Cardiac atrium fibroblast (primary cell): Measurements from ENCODE around the gene RAET1G. TPM values are rescaled to one million over a fixed set of nuclear protein-coding genes. Genes with fewer than 3 reads are reported as not detected.

Experiments used
- total RNA-seq: library from RNA; depleted of rRNA; stranded (reverse); fragments of >200 nt; gene quantifications from 2 replicates; pipeline ENCODE4 v1.2.3, GENCODE V29; 2015

Gene RAET1G, protein sequence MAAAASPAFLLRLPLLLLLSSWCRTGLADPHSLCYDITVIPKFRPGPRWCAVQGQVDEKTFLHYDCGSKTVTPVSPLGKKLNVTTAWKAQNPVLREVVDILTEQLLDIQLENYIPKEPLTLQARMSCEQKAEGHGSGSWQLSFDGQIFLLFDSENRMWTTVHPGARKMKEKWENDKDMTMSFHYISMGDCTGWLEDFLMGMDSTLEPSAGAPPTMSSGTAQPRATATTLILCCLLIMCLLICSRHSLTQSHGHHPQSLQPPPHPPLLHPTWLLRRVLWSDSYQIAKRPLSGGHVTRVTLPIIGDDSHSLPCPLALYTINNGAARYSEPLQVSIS
- 0.97 TPM in 1 of 2 replicates, not detected in the other for total RNA-seq

DNA sequence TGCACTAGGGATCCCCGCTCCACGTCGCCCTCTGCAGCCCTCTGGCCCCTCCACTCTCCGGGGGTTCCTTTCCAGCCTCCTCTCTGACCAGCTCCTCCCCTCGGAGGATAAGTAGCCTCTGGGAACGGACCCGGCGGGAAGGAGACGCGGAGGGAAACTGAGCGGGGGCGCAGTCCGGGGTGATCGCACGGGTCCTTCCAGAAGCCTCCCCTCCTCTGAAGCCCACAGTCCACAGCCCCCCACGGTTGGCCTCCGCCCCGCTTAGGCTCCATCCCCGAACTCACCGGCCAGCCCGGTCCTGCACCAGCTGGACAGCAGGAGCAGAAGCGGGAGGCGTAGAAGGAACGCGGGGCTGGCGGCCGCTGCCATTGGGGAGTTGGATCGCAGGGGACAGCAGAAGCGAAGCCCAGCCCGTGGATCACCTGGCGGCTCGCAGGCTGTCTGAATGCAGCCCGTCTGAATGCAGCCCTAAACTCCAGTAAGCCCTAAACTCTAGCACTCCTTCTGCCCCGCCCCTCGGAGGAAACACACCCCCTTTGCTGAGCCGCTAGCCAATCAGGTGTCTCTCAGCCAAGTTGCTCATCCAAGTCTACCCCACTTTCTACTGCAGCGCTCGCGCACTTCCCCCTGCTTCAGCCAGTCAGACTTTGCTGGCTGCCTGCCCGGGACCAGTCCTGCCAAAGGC lies at the start of gene RAET1G:
TSS of gene RAET1G (minus strand) at position 480 of the 685 bp plus-strand sequence. CDS start at position 369, 111 bp downstream.

DNA sequence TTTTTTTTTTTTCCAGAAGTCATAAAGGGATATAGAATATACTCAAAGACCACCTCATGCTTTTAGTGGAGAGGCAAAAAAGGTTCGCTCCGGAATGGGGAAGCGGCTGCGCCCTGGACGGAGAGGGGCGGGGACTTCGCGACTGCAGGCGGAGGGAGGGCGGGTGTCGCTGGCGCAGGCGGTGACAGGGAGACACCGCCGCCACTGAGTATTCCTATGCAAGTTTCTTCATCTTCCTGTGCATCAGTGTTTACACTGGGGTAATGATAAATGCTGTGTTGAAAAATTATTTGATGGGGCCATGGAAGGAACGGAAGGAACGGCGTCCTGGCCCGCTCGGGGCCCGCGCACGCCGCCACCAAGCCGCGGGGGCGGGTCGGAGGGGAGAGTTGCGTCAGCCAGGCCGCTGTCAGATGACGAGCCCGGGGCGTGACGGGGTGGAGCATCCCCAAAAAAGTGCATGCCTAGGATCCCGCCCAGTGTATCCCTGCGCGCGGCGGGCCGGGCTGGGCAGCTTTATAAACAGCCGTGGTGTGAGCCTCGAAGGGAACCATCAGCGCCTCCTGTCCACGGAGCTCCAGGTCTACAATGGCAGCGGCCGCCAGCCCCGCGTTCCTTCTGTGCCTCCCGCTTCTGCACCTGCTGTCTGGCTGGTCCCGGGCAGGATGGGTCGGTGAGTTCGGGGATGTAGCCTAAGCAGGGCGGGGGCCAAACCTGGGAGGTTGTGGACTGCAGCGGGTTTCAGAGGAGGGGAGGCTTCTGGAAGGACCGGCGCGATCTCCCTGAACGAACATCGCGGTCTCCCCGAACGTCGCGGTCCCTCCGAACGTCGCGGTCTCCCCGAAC lies 40.8 kb upstream of the RAET1G start, which contains the start of gene ULBP1:
TSS of gene ULBP1 (plus strand) at position 482 of the 846 bp plus-strand sequence. CDS start at position 589, 107 bp downstream.

DNA sequence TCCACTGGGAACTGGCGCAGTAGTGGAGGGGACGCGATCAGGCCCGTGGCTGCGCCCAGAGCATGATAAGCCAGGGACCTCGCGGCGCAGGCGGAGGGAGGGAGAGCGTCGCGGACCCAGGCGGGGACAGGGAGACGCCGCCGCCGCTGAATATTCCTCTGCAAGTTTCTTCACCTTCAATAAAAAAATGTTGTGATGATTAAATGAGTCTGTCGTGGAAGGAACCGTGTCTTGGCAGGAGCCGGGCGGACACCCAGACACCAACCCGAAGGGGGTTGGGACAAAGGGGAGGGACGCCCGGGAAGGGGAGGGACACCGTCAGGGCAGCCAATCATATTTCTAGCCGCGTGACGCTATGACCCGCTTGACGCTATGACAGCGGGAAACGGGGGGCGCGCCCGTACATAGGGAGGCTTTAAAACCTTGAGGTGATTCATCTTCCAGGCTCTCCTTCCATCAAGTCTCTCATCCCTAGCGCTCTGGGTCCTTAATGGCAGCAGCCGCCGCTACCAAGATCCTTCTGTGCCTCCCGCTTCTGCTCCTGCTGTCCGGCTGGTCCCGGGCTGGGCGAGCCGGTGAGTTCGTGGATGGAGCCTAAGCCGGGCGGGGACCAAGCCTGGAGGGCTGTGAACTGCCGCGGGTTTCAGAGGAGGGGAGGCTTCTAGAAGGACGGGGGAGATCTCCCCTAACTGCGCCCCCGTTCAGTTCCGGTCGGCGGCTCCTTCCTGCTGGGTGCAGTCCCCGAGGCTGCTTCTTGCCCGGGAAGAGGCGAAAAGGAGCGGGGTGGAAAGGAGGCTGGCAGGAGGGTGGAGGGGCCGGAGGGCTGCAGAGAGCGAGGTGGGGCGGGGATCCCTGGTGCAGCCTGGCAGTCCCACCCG lies 18.9 kb upstream of the RAET1G start, which contains the start of gene ULBP2:
TSS of gene ULBP2 (plus strand) at position 432 of the 878 bp plus-strand sequence. CDS start at position 491, 59 bp downstream.

DNA sequence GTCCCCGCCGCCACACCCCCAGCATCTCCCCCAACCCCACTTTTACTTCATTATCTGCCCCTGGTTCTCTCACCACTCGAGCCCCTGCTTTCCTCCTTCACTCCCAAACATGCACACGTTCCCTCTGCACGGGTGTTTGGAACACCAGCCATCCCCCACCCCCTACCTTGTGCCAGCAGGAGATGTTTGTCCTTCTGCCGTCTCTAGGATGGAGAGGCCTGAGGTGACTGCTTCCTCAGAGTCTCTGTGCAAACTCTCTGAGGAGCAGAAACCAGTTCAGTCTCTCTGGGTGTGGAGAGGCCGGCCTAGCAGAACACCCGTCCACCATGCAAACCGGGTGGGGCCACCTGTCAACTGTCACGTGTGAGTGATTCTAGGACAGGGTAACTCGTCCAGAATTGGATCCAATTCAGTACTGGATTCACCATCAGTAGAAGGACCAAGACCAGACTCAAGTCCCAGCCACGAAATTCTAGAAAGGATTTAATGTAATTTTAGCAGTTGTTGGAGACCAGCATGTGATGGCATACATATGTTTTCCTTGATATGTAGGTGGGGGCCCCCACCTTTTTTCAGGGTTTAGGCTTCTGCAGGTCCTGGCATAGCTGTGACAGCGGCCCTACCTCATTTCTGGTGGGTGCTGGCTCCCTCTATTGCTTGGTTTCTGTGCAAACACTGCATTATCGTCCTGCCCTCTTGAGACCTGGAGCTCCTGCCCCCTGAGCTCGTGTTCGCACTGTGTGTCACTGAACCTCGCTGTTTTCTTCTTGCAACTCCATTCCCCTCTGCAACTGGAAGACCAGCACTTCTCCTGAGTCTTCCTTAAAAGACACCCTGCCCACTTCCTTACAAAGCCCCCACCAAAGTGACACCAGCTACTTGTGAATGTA lies 24.8 kb downstream of the RAET1G start, which contains the start of gene RAET1E:
TSS of gene RAET1E (minus strand) at position 259 of the 890 bp plus-strand sequence. CDS start 7,212 bp downstream, outside the sequence.

Other genes starting within 250 kb of the RAET1G start
- 8.3 and 19.6 TPM in 2 replicates for gene LATS1, start 205.0 kb downstream of the RAET1G start, total RNA-seq
- 12.0 and 52.5 TPM in 2 replicates for gene NUP43, start 176.6 kb downstream of the RAET1G start, total RNA-seq
- gene PCMT1, start 173.4 kb downstream of the RAET1G start, total RNA-seq: 105 TPM in 2 replicates
- gene LRP11, start 58.8 kb downstream of the RAET1G start, total RNA-seq: 30.0 and 44.7 TPM in 2 replicates
- gene RAET1E, start 25.0 kb downstream of the RAET1G start, total RNA-seq: 0.18 and 0.49 TPM in 2 replicates
- 10.5 and 10.7 TPM in 2 replicates for gene ULBP2, start 18.9 kb upstream of the RAET1G start, total RNA-seq
- gene ULBP1, start 40.8 kb upstream of the RAET1G start, total RNA-seq: 2.0 and 2.1 TPM in 2 replicates
- not detected in 2 replicates for gene RAET1L, start 102.4 kb upstream of the RAET1G start, total RNA-seq
- 10.7 and 19.3 TPM in 2 replicates for gene ULBP3, start 146.0 kb upstream of the RAET1G start, total RNA-seq
- 2.2 and 7.8 TPM in 2 replicates for gene PPP1R14C, start 219.9 kb upstream of the RAET1G start, total RNA-seq